Right lobe of liver (tissue), 6 donors: ENCODE measurements around the gene ZNF789. TPM values are rescaled to one million over a fixed set of nuclear protein-coding genes. Genes with fewer than 3 reads are reported as not detected.

Experiments
- ATAC-seq, 4 donors: fragments of 200-7000 bp; cut with Tn5 transposase; one replicate each; pipeline ENCODE4 v1.9.1; 2020; ENCODE audit warnings: mild to moderate bottlenecking in 4 of 4, moderate library complexity in 4 of 4
- DNase-seq, 3 donors: peaks; one replicate each; pipeline ENCODE4 v3.0.0-alpha.2; 2020
- H3K27ac ChIP-seq, 3 donors: fragments of 200-600 bp; one replicate each; pipeline ENCODE4 v1.8.0; 2022
- H3K27me3 ChIP-seq, 2 donors: fragments of 200-600 bp; one replicate each; pipeline ENCODE4 v1.8.0; 2022
- H3K36me3 ChIP-seq, 4 donors: fragments of 200-600 bp; sonication (generic) in 1 of 4; one replicate each; pipeline versions ENCODE4 v1.5.1 to v1.8.0; 2017 to 2022; ENCODE audit warnings: control low read depth in 1 of 4
- H3K4me1 ChIP-seq, 4 donors: fragments of 200-600 bp; sonication (generic) in 1 of 4; one replicate each; pipeline versions ENCODE4 v1.5.1 to v1.8.0; 2017 to 2022; ENCODE audit warnings: control low read depth in 1 of 4
- H3K4me3 ChIP-seq, 3 donors: fragments of 200-600 bp; one replicate each; pipeline ENCODE4 v1.8.0; 2022
- H3K9me3 ChIP-seq, 4 donors: fragments of 200-600 bp; sonication (generic) in 1 of 4; one replicate each; pipeline versions ENCODE4 v1.5.1 to v1.8.0; 2017 to 2022; ENCODE audit warnings: control low read depth in 1 of 4
- CTCF ChIP-seq, 4 donors: fragments of 200-600 bp in 3 of 4; fragments of 450-650 bp in 1 of 4; IDR thresholded peaks; one replicate each; pipeline versions ENCODE4 v1.5.1 to v1.8.0; 2016 to 2022; ENCODE audit warnings: antibody characterized with exemption in 4 of 4, mild to moderate bottlenecking in 2 of 4
- POLR2A ChIP-seq: fragments of 450-650 bp; IDR thresholded peaks from one replicate; pipeline ENCODE4 v1.6.1; 2017; ENCODE audit warnings: antibody characterized with exemption, mild to moderate bottlenecking
- WGBS: methylation state at CpG from one replicate; pipeline ENCODE4 v1.1.6; 2018; ENCODE audit warnings: low coverage, low lambda C conversion rate; ENCODE audit not compliant: insufficient coverage; ENCODE audit errors: missing lambda C conversion rate; 5-methylcytosine and 5-hydroxymethylcytosine counted together
- intact Hi-C, 2 donors: fragments of 100-400 bp; cut with DNase I; formaldehyde crosslinking; loops; one replicate each; pipeline versions ENCODE4 v1.11.2 to v1.14.1; 2022
- total RNA-seq, 6 experiments: library from RNA; depleted of rRNA in 2 of 6; stranded (reverse); fragments of >200 nt in 2 of 6; fragmentation: NEBNext Ultra II Directional in 3 of 6; extraction: Animal tissue kit (Norgen Biotek cat#: 25700) in 3 of 6; gene quantifications; one replicate each; pipeline versions ENCODE4 v1.1.0 to v1.2.4, GENCODE V29; 2016 to 2023
- donor health status: DM: no; HTN: yes; CAD: no.
- donor health status: DM: no; HTN: no; CAD: no.
- donor health status: DM: no; HTN: no; CAD: no.
- donor health status: DM: no; HTN: yes; CAD: no.
- donor health status: DM: no; HTN: yes; CAD: no.

The ZNF789 gene
- total RNA-seq, 6 experiments from 2014 or later = 2.8 to 5.6 (median 4.0) TPM

GRCh38 chr7:99489235-99489634 is 16.5 kb downstream of the ZNF789 start:
- Histone ChIP-seq H3K9me3 (peaks cover 0 to 12% (median 4%) of the 10 kb centered on the region in 4 donors), H3K4me3 (no peak overlapping the region), H3K27ac (no peak overlapping the region), H3K27me3 (no peaks in the 10 kb centered on the region), H3K36me3 (peaks cover 0 to 16% (median 9%) of the 10 kb centered on the region in 4 donors), H3K4me1 (no peaks in the 10 kb centered on the region)
- DNase-seq (peak in 1 of 3 donors; percentile 2), ATAC-seq (peak in 2 of 4 donors; percentile 32 to 50)
- 45% methylated on average over 3 of the region's 4 CpGs for WGBS
- intact Hi-C loops = no loop called here
- TF ChIP-seq CTCF (IDR thresholded peaks at IDR 0.05) (no peak), POLR2A (no peak)

GRCh38 chr7:99490878-99491277 is 18.2 kb downstream of the ZNF789 start:
- DNase-seq (peak in 1 of 3 donors; percentile 11), ATAC-seq (no peak)
- Histone ChIP-seq H3K9me3 (peaks cover 0 to 19% (median 5%) of the 10 kb centered on the region in 4 donors), H3K27me3 (no peaks in the 10 kb centered on the region), H3K4me3 (no peak overlapping the region), H3K27ac (no peak overlapping the region), H3K36me3 (peaks cover 0 to 29% (median 13%) of the 10 kb centered on the region in 4 donors), H3K4me1 (no peaks in the 10 kb centered on the region)
- TF ChIP-seq POLR2A (no peak), CTCF (IDR thresholded peaks at IDR 0.05) (no peak)
- intact Hi-C loops = no loop called here
- no CpG with 5 or more reads among the region's 3 CpGs for WGBS

GRCh38 chr7:99493823-99494222 is 21.1 kb downstream of the ZNF789 start:
- Histone ChIP-seq H3K27ac (no peak overlapping the region), H3K4me3 (no peak overlapping the region), H3K36me3 (peaks cover 0 to 48% (median 15%) of the 10 kb centered on the region in 4 donors), H3K9me3 (peaks cover 0 to 19% (median 5%) of the 10 kb centered on the region in 4 donors), H3K27me3 (no peaks in the 10 kb centered on the region), H3K4me1 (peaks cover 0 to 12% (median 7%) of the 10 kb centered on the region in 4 donors)
- 100% methylated on average over 3 of the region's 6 CpGs for WGBS
- ATAC-seq = no peak
- TF ChIP-seq POLR2A (no peak), CTCF (IDR thresholded peaks at IDR 0.05) (no peak)
- peak in 1 of 3 donors; percentile 1 for DNase-seq
- intact Hi-C loops = no loop called here

- no peak overlapping the region for H3K27ac ChIP-seq
- no peak for TF ChIP-seq CTCF (IDR thresholded peaks at IDR 0.05)
- no peak for TF ChIP-seq POLR2A
- ATAC-seq = no peak
- DNase-seq = no peak
- peak overlapping the region in 2 of 3 donors; percentile 86 to 100 for H3K4me3 ChIP-seq
- peaks cover 0 to 45% (median 14%) of the 10 kb centered on the region in 4 donors for H3K36me3 ChIP-seq
- peaks cover 0 to 19% (median 5%) of the 10 kb centered on the region in 4 donors for H3K9me3 ChIP-seq
- intact Hi-C loops = no loop called here
- WGBS = 71% methylated on average over 6 of the region's 6 CpGs
- no peaks in the 10 kb centered on the region for H3K27me3 ChIP-seq
- peaks cover 3 to 22% (median 8%) of the 10 kb centered on the region in 4 donors for H3K4me1 ChIP-seq
Observed at GRCh38 chr7:99497766-99498545, 25.3 kb downstream of the ZNF789 start.
